Neural crest cell (in vitro differentiated cells): Measurements from ENCODE around the gene ENTPD8. TPM values are rescaled to one million over a fixed set of nuclear protein-coding genes. Genes with fewer than 3 reads are reported as not detected.
A peak's percentile ranks its signal among the peaks of the same experiment; 100 is the strongest.

ENCODE experiments used
- DNase-seq: peaks from one replicate; pipeline ENCODE4 v3.0.0; 2021; ENCODE audit warnings: low read depth, mixed read lengths, low spot score
- H3K27ac Mint-ChIP-seq: one replicate; pipeline ENCODE4 v1.8.0; 2021; ENCODE audit warnings: mild to moderate bottlenecking, mixed read lengths; ENCODE audit not compliant: unreplicated experiment
- H3K27me3 Mint-ChIP-seq: 2 replicates; pipeline ENCODE4 v1.8.0; 2021; ENCODE audit warnings: low read depth, mild to moderate bottlenecking, mixed read lengths
- H3K36me3 Mint-ChIP-seq: 2 replicates; pipeline ENCODE4 v1.8.0; 2021; ENCODE audit warnings: low read depth, mild to moderate bottlenecking, mixed read lengths
- H3K4me1 Mint-ChIP-seq: 2 replicates; pipeline ENCODE4 v1.8.0; 2021; ENCODE audit warnings: mixed read lengths
- H3K4me3 Mint-ChIP-seq: one replicate; pipeline ENCODE4 v1.8.0; 2021; ENCODE audit warnings: mild to moderate bottlenecking, mixed read lengths
- H3K9me3 Mint-ChIP-seq: 2 replicates; pipeline ENCODE4 v1.8.0; 2021; ENCODE audit warnings: mixed read lengths
- CTCF ChIP-seq: fragments of 200-600 bp; sonication (generic); conservative IDR thresholded peaks from 2 replicates; pipeline ENCODE4 v1.5.0; 2021; ENCODE audit warnings: antibody characterized with exemption, mild to moderate bottlenecking
- total RNA-seq: library from RNA; stranded (reverse); gene quantifications from 2 replicates; pipeline ENCODE4 v1.2.1, GENCODE V29; 2021

Gene ENTPD8
- total RNA-seq, 1 donor from 2014 or later: 0.12 TPM

GRCh38 chr9:137464291-137464999, 23.3 kb upstream of the ENTPD8 start:
- Mint-ChIP-seq H3K27me3 (peaks cover 3% of the 10 kb centered on the region), H3K27ac (no peak overlapping the region), H3K4me3 (no peak overlapping the region), H3K36me3 (no peaks in the 10 kb centered on the region), H3K4me1 (no peaks in the 10 kb centered on the region), H3K9me3 (no peaks in the 10 kb centered on the region)
- DNase-seq: no peak
- TF ChIP-seq CTCF: no peak

DNA sequence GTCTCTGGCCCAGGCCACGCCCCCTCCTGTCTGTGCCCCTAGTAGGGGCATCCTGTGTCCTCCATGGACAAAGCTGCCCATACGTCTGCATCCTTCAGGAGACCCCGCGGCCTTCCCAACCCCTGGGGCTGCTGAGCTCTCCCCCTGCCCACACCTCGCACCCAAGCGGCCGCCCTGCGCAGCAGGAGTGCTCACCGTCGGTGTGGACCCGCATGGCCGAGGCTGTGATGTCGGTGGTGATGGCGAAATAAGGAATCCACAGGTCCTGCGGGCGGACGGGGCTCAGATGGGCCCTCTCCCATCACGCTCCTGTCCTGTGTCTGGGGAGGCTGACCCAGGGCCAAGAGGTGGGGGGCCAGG, 22.8 kb upstream of the ENTPD8 start:
- Mint-ChIP-seq H3K27ac (no peak overlapping the region), H3K36me3 (no peaks in the 10 kb centered on the region), H3K27me3 (peaks cover 3% of the 10 kb centered on the region), H3K4me1 (no peaks in the 10 kb centered on the region), H3K9me3 (no peaks in the 10 kb centered on the region), H3K4me3 (no peak overlapping the region)
- no peak for TF ChIP-seq CTCF
- no peak for DNase-seq

- TF ChIP-seq CTCF: no peak
- no peak overlapping the region for H3K27ac Mint-ChIP-seq
- H3K9me3 Mint-ChIP-seq: no peaks in the 10 kb centered on the region
- H3K27me3 Mint-ChIP-seq: peaks cover 3% of the 10 kb centered on the region
- no peaks in the 10 kb centered on the region for H3K36me3 Mint-ChIP-seq
- peak overlapping the region; percentile 59 for H3K4me3 Mint-ChIP-seq
- H3K4me1 Mint-ChIP-seq: no peaks in the 10 kb centered on the region
- DNase-seq: no peak
These were observed 22.1 kb upstream of the ENTPD8 start for GRCh38 chr9:137462986-137463930.

GRCh38 chr9:137462396-137462985, 21.3 kb upstream of the ENTPD8 start:
- DNase-seq: no peak
- TF ChIP-seq CTCF: no peak
- Mint-ChIP-seq H3K36me3 (no peaks in the 10 kb centered on the region), H3K27me3 (peaks cover 3% of the 10 kb centered on the region), H3K4me1 (no peaks in the 10 kb centered on the region), H3K9me3 (no peaks in the 10 kb centered on the region), H3K4me3 (peak overlapping the region; percentile 59), H3K27ac (no peak overlapping the region)

DNA sequence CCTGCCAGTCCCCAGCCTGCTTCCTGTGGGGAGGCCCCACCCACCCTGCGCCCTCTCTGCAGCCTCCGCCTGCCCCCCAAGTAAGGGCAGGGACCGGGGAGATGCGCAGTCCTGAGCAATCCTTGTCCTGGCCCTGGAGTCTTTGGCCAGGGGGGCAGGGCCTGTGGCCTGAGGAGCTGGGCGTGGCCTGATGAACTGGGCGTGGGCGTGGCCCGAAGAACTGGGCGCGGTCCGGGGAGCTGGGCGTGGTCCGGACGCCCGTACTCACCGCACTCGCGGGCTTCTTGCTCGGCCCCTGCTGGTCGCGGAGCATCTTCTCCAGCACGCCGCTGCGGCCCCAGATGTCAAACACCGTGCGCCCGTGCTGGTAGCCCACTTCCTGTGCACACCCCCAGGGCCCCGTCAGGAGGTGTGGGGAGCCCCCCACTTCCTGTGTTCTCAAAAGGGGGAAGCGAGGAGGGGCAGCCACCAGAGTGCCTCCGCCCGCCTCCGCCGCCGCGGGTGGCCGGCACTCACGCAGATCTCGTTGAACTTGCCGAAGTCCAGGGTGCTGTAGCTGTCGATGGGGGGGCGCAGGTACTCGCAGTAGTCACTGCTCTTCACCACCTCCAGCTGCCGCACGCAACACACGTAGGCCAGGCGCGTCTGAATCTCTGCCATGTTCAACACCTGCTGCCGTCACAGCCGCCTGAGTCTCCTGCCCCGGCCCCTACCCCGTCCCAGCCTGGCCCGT, 20.7 kb upstream of the ENTPD8 start:
- Mint-ChIP-seq H3K9me3 (no peaks in the 10 kb centered on the region), H3K27ac (no peak overlapping the region), H3K36me3 (no peaks in the 10 kb centered on the region), H3K27me3 (peaks cover 3% of the 10 kb centered on the region), H3K4me1 (no peaks in the 10 kb centered on the region), H3K4me3 (no peak overlapping the region)
- peak; percentile 71 for DNase-seq
- peak; percentile 28 for TF ChIP-seq CTCF
